Measurements from ENCODE around the gene EHMT2. TPM values are rescaled to one million over a fixed set of nuclear protein-coding genes. Genes with fewer than 3 reads are reported as not detected.

The EHMT2 gene
- total and polyA plus RNA-seq, 2 of the 4 experiments (the other 2 are of a cell fraction), result 38.0 to 51.2 TPM

DNA sequence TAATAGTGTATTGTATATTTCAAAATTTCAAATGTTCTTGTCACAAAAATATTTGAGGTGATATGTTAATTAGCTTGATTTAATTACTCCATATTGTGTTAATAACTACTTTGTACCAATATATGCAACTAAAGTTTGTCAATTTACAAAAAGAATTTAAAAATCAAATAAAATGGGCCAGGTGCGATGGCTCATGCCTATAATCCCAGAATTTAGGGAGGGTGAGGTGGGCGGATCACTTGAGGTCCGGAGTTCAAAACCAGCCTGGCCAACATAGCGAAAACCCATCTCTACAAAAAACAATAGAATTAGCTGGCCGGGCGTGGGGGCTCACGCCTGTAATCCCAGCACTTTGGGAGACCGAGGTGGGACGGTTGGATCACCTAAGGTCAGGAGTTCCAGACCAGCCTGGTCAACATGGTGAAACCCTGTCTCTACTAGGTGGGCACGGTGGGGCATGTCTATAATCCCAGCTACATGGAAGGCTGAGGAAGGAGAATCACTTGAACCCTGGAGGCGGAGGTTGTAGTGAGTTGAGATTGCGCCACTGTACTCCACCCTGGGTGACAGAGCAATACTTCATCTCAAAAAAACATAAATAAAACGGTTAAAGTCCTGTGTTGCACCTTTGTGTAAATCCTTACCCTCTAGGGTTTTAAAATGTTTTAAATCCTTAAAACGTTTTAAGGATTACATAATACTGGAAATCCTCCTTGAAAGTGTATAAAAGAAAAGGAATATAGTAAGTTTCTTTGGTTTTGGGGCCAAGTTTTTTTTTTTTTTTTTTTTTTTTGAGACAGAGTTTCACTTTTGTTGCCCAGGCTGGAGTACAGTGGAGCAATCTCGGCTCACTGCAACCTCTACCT, 65.9 kb downstream of the EHMT2 start:
- Histone ChIP-seq H2BK15ac (ENCODE audit: low read depth, low read length) (no peak overlapping the region), H4K20me1 (ENCODE audit: insufficient read depth, low read length) (peaks cover 17% of the 10 kb centered on the region), H3K79me1 (ENCODE audit: low read depth in 1 of 2, low read length in 2 of 2) (peaks cover 11 to 29% of the 10 kb centered on the region in 2 experiments; a peak in 2 of 4 replicates), H3K23ac (ENCODE audit: low read depth, low read length) (no peak overlapping the region), H4K5ac (ENCODE audit: low read depth, low read length) (no peak overlapping the region), H2AFZ (replicated peaks; ENCODE audit: low read length, poor library complexity) (no peak overlapping the region), H3K9me1 (ENCODE audit: insufficient read depth, low read length) (no peaks in the 10 kb centered on the region), H3K4me1 (ENCODE audit: control insufficient read depth, insufficient read depth, low read length) (peaks cover 6% of the 10 kb centered on the region), H4K91ac (ENCODE audit: insufficient read depth, low read depth, low read length) (no peak overlapping the region), H3K4ac (ENCODE audit: low read depth, low read length) (no peak overlapping the region; the same call in 1 of the 2 replicates), H2BK20ac (ENCODE audit: low read depth, low read length) (no peak overlapping the region), H3K56ac (ENCODE audit: extremely low read depth, insufficient read depth, low read length) (no peak overlapping the region), H3K18ac (ENCODE audit: low read depth, low read length) (no peak overlapping the region), H2BK120ac (ENCODE audit: low read depth, low read length) (no peak overlapping the region), H2AK9ac (replicated peaks; ENCODE audit: low read depth, low read length, poor library complexity) (no peak overlapping the region), H3K9me3 (ENCODE audit: control insufficient read depth, insufficient read depth, low read length) (no peaks in the 10 kb centered on the region), H2BK5ac (ENCODE audit: low read depth, low read length, poor library complexity, severe bottlenecking) (no peak overlapping the region), H3K4me3 (ENCODE audit: insufficient read depth, low read depth, low read length) (no peak overlapping the region), H3K4me2 (ENCODE audit: low read depth, low read length) (no peak overlapping the region), H3K9ac (ENCODE audit: low read depth, low read length) (no peak overlapping the region), H4K8ac (ENCODE audit: low read depth in 2 of 2, low read length in 2 of 2) (0 out of 4 replicates have a peak overlapping the region, but pooled peaks of 1 of the 2 experiments have one; percentile 7), H3K27me3 (ENCODE audit: control insufficient read depth, insufficient read depth, low read length) (no peaks in the 10 kb centered on the region), H3K14ac (replicated peaks; ENCODE audit: low read depth, low read length) (no peak overlapping the region), H3K36me3 (ENCODE audit: control insufficient read depth, insufficient read depth, low read length) (peaks cover 6% of the 10 kb centered on the region), H3K27ac (ENCODE audit: insufficient read depth, low read length) (no peak overlapping the region), H2AK5ac (ENCODE audit: low read depth, low read length) (no peak overlapping the region)
- ChIA-PET CTCF (interaction anchor here (0.7 kb wide), 1 partner anchor 16 kb away, joined by 4 read pairs; no protein-coding TSS in a partner anchor), POLR2A (ENCODE audit: unreplicated experiment) (no interaction called here)
- ATAC-seq (ENCODE audit: low read depth) (no peak), DNase-seq (no peak)
- TF ChIP-seq MXI1 (IDR thresholded peaks at IDR 0.05; ENCODE audit: borderline replicate concordance, low read depth, low read length) (no peak), CEBPB (IDR thresholded peaks at IDR 0.05; ENCODE audit: low read depth, low read length) (peak; percentile 10; the same call in 1 of the 2 replicates), CTCF (conservative IDR thresholded peaks at IDR 0.05; ENCODE audit: low read depth, low read length) (no peak)
- dilution Hi-C loops (cut with HindIII; ENCODE audit: low sequenced_read_pairs, unreplicated experiment), result no loop called here
- intact Hi-C loops (cut with micrococcal nuclease), result loop anchor here (2.0 to 5.0 kb wide), 4 partner anchors 103 to 169 kb away; partner anchors contain the start of genes ABHD16A, C6orf47, DDAH2 and GPANK1
- 80% methylated on average over 1 of the region's 15 CpGs; no CpG with 5 or more reads in 1 of the 2 experiments for WGBS, 2 experiments (ENCODE audit: extremely low coverage in 2 of 2, insufficient read length in 1 of 2)
- no TSS peak for BruUV-seq (replicated peaks)
- in situ Hi-C loops (cut with MboI; ENCODE audit: low sequenced_read_pairs), result loop anchor here (10.0 kb wide), 2 partner anchors 147 to 287 kb away; partner anchors contain the start of genes ATP6V1G2, DDX39B, LY6G5C and NFKBIL1
